HL-60 (cell line): ENCODE measurements around the gene HS3ST2.
"Not testable (repeated sequence)": the region's sequence is repeated elsewhere in the genome, so short reads cannot be mapped to it uniquely, and the experiment has no call there.

Experiments used
- DNase-seq, 2 experiments: peaks; one replicate each; pipeline ENCODE4 v3.0.0-alpha.2; 2010 to 2020; ENCODE audit warnings: low read depth in 1 of 2, low spot score in 1 of 2
- H3K27ac ChIP-seq: fragments of 250-450 bp; sonication (Bioruptor Pico); replicated peaks from 2 replicates; pipeline ENCODE4 v1.5.1; 2020; ENCODE audit warnings: mild to moderate bottlenecking, moderate library complexity
- H3K27me3 ChIP-seq: fragments of 250-450 bp; sonication (Bioruptor Pico); 2 replicates; pipeline ENCODE4 v1.5.1; 2021; ENCODE audit warnings: mild to moderate bottlenecking, moderate library complexity; ENCODE audit not compliant: insufficient read depth, poor library complexity, severe bottlenecking
- H3K4me3 ChIP-seq: replicated peaks from 2 replicates; pipeline ENCODE4 v1.5.1; 2011; ENCODE audit warnings: mild to moderate bottlenecking, control low read depth, low read length; ENCODE audit not compliant: insufficient read depth
- CTCF ChIP-seq: IDR thresholded peaks from one replicate; pipeline ENCODE4 v1.5.1; 2011; ENCODE audit warnings: low read length, control low read depth, inconsistent platforms; ENCODE audit not compliant: insufficient read depth
- GABPA ChIP-seq: IDR thresholded peaks from 2 replicates; pipeline ENCODE4 v1.6.1; 2012; ENCODE audit warnings: low read depth
- POLR2AphosphoS5 ChIP-seq: IDR thresholded peaks from 2 replicates; pipeline ENCODE4 v1.6.1; 2012; ENCODE audit warnings: low read depth
- REST ChIP-seq: IDR thresholded peaks from 2 replicates; pipeline ENCODE4 v1.6.1; 2012; ENCODE audit warnings: low read depth; ENCODE audit not compliant: insufficient replicate concordance
- SPI1 ChIP-seq: IDR thresholded peaks from 2 replicates; pipeline ENCODE4 v1.6.1; 2012; ENCODE audit warnings: low read depth, mild to moderate bottlenecking, borderline replicate concordance

The HS3ST2 gene

GRCh38 chr16:22814711-22815105 lies 746 bp downstream of the HS3ST2 start:
- no peak overlapping the region for H3K27ac ChIP-seq
- no peak overlapping the region for H3K4me3 ChIP-seq
- TF ChIP-seq REST = no peak
- H3K27me3 ChIP-seq = peaks cover 27% of the 10 kb centered on the region
- no peak for DNase-seq

- H3K27me3 ChIP-seq = peaks cover 27% of the 10 kb centered on the region
- no peak overlapping the region for H3K27ac ChIP-seq
- no peak for DNase-seq
- no peak overlapping the region for H3K4me3 ChIP-seq
- no peak for TF ChIP-seq CTCF
- no peak for TF ChIP-seq GABPA
- TF ChIP-seq POLR2AphosphoS5 = no peak
- TF ChIP-seq REST = no peak
- TF ChIP-seq SPI1 = no peak
Observed at GRCh38 chr16:22815863-22816262, 1.9 kb downstream of the HS3ST2 start.

GRCh38 chr16:22816475-22816874 lies 2.5 kb downstream of the HS3ST2 start:
- TF ChIP-seq POLR2AphosphoS5 (no peak), REST (no peak), SPI1 (no peak), CTCF (no peak), GABPA (no peak)
- DNase-seq = no peak
- Histone ChIP-seq H3K27ac (no peak overlapping the region), H3K4me3 (no peak overlapping the region), H3K27me3 (peaks cover 25% of the 10 kb centered on the region)

GRCh38 chr16:22818736-22819135 lies 4.8 kb downstream of the HS3ST2 start:
- not testable (repeated sequence) for H3K27ac ChIP-seq, H3K4me3 ChIP-seq, DNase-seq
- H3K27me3 ChIP-seq = peaks cover 21% of the 10 kb centered on the region
